ENCODE measurements around the gene TMC8. TPM values are rescaled to one million over a fixed set of nuclear protein-coding genes. Genes with fewer than 3 reads are reported as not detected.

Gene TMC8
- total and polyA plus RNA-seq, 2 donors (not counting 3 experiments of a cell fraction or from before 2014, with no cell fraction given), result 0.07 to 1.3 TPM

DNA sequence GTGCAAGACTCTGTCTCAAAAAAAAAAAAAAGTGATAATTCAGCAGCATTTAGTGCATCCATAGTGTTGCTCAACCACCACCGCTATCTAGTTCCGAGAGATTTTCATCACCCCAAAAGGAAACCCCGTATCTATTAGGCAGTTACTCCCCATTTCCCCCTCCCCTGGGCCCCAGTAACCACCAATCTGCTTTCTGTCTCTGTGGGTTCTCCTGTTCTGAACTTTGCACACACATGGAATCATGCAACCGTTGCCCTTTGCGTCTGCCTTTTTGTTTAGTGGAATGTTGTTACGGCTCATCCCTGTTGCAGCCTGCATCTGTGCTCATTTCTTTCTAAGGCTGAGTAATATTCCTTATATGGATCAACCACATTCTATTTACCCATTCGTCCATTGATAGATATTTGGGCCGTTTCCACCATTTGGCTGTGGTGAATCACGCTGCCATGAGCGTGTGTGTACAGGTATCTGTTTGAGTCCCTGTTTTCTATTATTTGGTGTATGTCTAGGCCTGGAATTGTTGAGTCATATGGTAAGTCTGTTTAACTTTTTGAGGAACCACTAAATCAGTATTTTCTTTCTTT lies 29.1 kb downstream of the TMC8 start:
- intact Hi-C loops (cut with micrococcal nuclease) (no loop called here), dilution Hi-C loops (cut with MboI; ENCODE audit: extremely low pct_ligation_motif_present, low sequenced_read_pairs) (no loop called here)
- H3K27ac ChIP-seq (ENCODE audit: insufficient read depth, low read depth, low read length), result no peak overlapping the region
- H3K4me3 ChIP-seq (replicated peaks in 1 of 3; ENCODE audit: insufficient read depth in 1 of 3, low read depth in 1 of 3, low read length in 3 of 3), result no peak overlapping the region
- H3K4me1 ChIP-seq (ENCODE audit: control insufficient read depth, extremely low read depth, insufficient read depth, low read length), result no peaks in the 10 kb centered on the region
- no peaks in the 10 kb centered on the region for H3K9me1 ChIP-seq (replicated peaks; ENCODE audit: control insufficient read depth, extremely low read depth, insufficient read depth, low read length)
- no peaks in the 10 kb centered on the region for H3K79me2 ChIP-seq (ENCODE audit: control insufficient read depth, insufficient read depth, low read length)
- H3K27me3 ChIP-seq (ENCODE audit: control insufficient read depth in 2 of 2, insufficient read depth in 2 of 2, low read length in 2 of 2), result no peaks in the 10 kb centered on the region
- no TSS peak for BruUV-seq (replicated peaks)
- FAIRE-seq (no peak), DNase-seq (ENCODE audit: low read depth, low spot score) (no peak)
- H3K9ac ChIP-seq (replicated peaks; ENCODE audit: extremely low read depth, insufficient read depth, low read length), result no peak overlapping the region
- H2AFZ ChIP-seq (ENCODE audit: low read depth, low read length), result no peak overlapping the region
- no peaks in the 10 kb centered on the region for H4K20me1 ChIP-seq (replicated peaks; ENCODE audit: control insufficient read depth, extremely low read depth, insufficient read depth, low read length)
- POLR2A ChIA-PET, result no interaction called here
- CTCF ChIA-PET, result no interaction called here
- TF ChIP-seq EZH2 (IDR thresholded peaks at IDR 0.05; ENCODE audit: borderline replicate concordance, low read depth, low read length, severe bottlenecking), result no peak
- TF ChIP-seq, protein P1, sequence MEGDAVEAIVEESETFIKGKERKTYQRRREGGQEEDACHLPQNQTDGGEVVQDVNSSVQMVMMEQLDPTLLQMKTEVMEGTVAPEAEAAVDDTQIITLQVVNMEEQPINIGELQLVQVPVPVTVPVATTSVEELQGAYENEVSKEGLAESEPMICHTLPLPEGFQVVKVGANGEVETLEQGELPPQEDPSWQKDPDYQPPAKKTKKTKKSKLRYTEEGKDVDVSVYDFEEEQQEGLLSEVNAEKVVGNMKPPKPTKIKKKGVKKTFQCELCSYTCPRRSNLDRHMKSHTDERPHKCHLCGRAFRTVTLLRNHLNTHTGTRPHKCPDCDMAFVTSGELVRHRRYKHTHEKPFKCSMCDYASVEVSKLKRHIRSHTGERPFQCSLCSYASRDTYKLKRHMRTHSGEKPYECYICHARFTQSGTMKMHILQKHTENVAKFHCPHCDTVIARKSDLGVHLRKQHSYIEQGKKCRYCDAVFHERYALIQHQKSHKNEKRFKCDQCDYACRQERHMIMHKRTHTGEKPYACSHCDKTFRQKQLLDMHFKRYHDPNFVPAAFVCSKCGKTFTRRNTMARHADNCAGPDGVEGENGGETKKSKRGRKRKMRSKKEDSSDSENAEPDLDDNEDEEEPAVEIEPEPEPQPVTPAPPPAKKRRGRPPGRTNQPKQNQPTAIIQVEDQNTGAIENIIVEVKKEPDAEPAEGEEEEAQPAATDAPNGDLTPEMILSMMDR (IDR thresholded peaks at IDR 0.05; ENCODE audit: extremely low read depth in 1 of 2, insufficient read depth in 1 of 2, low read depth in 1 of 2, low read length in 2 of 2), result no peak
- no peak for TF ChIP-seq GATA2 (IDR thresholded peaks at IDR 0.05; ENCODE audit: insufficient read depth, insufficient read length, low read depth, low read length)
- TF ChIP-seq POLR2A (IDR thresholded peaks at IDR 0.05; ENCODE audit: low read depth, low read length), result no peak
- TF ChIP-seq JUN (IDR thresholded peaks at IDR 0.05; ENCODE audit: borderline replicate concordance, insufficient read depth, insufficient read length, low read depth), result no peak
- TF ChIP-seq MYC (IDR thresholded peaks at IDR 0.05; ENCODE audit: low read depth, low read length), result no peak
- TF ChIP-seq, protein P2, sequence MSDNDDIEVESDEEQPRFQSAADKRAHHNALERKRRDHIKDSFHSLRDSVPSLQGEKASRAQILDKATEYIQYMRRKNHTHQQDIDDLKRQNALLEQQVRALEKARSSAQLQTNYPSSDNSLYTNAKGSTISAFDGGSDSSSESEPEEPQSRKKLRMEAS (IDR thresholded peaks at IDR 0.05; ENCODE audit: insufficient read depth, insufficient read length), result no peak
- TF ChIP-seq POLR2AphosphoS5 (IDR thresholded peaks at IDR 0.05; ENCODE audit: insufficient read depth, low read depth, low read length), result no peak
- no peak for TF ChIP-seq FOS (IDR thresholded peaks at IDR 0.05; ENCODE audit: borderline replicate concordance, insufficient read depth, low read length)
- no peak overlapping the region for H3K4me2 ChIP-seq (ENCODE audit: insufficient read depth, low read length)
- no peaks in the 10 kb centered on the region for H3K36me3 ChIP-seq (ENCODE audit: control insufficient read depth in 2 of 2, extremely low read depth in 1 of 2, insufficient read depth in 2 of 2, low read length in 2 of 2)
- no peaks in the 10 kb centered on the region for H3K9me3 ChIP-seq (replicated peaks; ENCODE audit: control insufficient read depth, insufficient read depth, low read length)
